Activated naive CD8-positive, alpha-beta T cell treated with anti-CD3 and anti-CD28 coated beads, Interleukin-2, amount 10 ng/mL, durations not matched to agents 7 days and 5 days (primary cell): Measurements from ENCODE around the gene PYGO1. TPM values are rescaled to one million over a fixed set of nuclear protein-coding genes. Genes with fewer than 3 reads are reported as not detected.
A peak's percentile ranks its signal among the peaks of the same experiment; 100 is the strongest.

ENCODE experiments used
- ATAC-seq: fragments of 150-1000 bp; cut with Tn5 transposase; one replicate; pipeline ENCODE4 v1.10.0; 2021; ENCODE audit warnings: low read depth, moderate library complexity
- POLR2A ChIA-PET: fragments of 350-600 bp; sonication (Branson Sonifier 250); formaldehyde crosslinking; loops from one replicate; lab custom pipeline; 2021; ENCODE audit warnings: antibody characterized with exemption; lab: Charles Lee
- DNase-seq: peaks from one replicate; pipeline ENCODE4 v3.0.0; 2021
- H3K27ac Mint-ChIP-seq: one replicate; pipeline ENCODE4 v1.8.0; 2022; ENCODE audit warnings: mild to moderate bottlenecking, mixed read lengths
- H3K27me3 Mint-ChIP-seq: one replicate; pipeline ENCODE4 v1.8.0; 2022; ENCODE audit warnings: mild to moderate bottlenecking, moderate library complexity, mixed read lengths
- H3K36me3 Mint-ChIP-seq: one replicate; pipeline ENCODE4 v1.8.0; 2021; ENCODE audit warnings: mild to moderate bottlenecking, mixed read lengths
- H3K4me1 Mint-ChIP-seq: one replicate; pipeline ENCODE4 v1.8.0; 2021; ENCODE audit warnings: mixed read lengths
- H3K4me3 Mint-ChIP-seq: one replicate; pipeline ENCODE4 v1.8.0; 2022; ENCODE audit warnings: mild to moderate bottlenecking, moderate library complexity, mixed read lengths
- H3K9me3 Mint-ChIP-seq: one replicate; pipeline ENCODE4 v1.8.0; 2021; ENCODE audit warnings: mixed read lengths
- total RNA-seq, 2 experiments: library from RNA; stranded (reverse); gene quantifications; one replicate each; pipeline ENCODE4 v1.2.3, GENCODE V29; 2021

PYGO1 gene
- total RNA-seq, 2 experiments from 2014 or later: not detected

DNA sequence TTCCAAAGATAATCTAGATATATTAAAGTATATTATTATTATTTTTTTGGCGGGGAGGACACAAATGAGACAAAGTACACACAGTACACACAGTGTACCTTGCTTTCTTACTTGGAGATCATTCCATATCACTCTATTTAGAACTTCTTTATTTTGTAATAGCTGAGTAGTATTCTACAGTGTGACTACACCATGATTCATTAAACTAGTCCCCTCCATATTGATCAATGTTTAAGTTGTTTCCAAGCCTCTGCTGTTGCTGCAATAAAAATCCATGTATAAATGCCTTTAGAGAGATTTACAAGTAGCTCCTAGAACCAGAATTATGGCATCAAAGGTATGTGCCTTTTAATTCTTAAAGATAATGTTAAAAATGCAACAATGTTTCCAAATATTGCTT is 38.8 kb downstream of the PYGO1 start:
- ATAC-seq (no peak), DNase-seq (no peak)
- Mint-ChIP-seq H3K27ac (no peak overlapping the region), H3K27me3 (peaks cover 9% of the 10 kb centered on the region), H3K4me1 (no peaks in the 10 kb centered on the region), H3K36me3 (no peaks in the 10 kb centered on the region), H3K9me3 (peaks cover under 1% of the 10 kb centered on the region), H3K4me3 (no peak overlapping the region)
- POLR2A ChIA-PET: no interaction called here

DNA sequence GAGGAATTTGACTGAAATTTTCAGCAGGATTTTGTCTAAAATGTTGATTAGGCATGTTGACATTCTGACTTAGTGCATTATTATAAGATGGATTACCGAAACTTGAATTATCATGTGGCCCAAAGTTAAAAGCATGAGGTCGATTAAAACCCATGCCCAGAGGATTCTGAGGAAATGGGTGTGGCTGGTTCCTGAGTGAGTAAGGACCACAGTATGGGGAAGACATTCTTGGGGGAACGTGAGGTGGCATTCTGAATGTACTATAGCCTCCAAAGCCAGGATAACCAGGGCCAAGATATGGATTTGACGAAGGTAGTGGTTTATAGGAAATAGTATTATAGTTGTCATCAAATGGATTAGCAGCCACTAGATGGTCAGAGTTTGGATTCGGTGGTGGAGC is 41.4 kb downstream of the PYGO1 start:
- peaks cover 19% of the 10 kb centered on the region for H3K27me3 Mint-ChIP-seq
- no peaks in the 10 kb centered on the region for H3K9me3 Mint-ChIP-seq
- DNase-seq (no peak), ATAC-seq (no peak)
- H3K36me3 Mint-ChIP-seq: no peaks in the 10 kb centered on the region
- POLR2A ChIA-PET: no interaction called here
- no peaks in the 10 kb centered on the region for H3K4me1 Mint-ChIP-seq
- no peak overlapping the region for H3K4me3 Mint-ChIP-seq
- no peak overlapping the region for H3K27ac Mint-ChIP-seq

DNA sequence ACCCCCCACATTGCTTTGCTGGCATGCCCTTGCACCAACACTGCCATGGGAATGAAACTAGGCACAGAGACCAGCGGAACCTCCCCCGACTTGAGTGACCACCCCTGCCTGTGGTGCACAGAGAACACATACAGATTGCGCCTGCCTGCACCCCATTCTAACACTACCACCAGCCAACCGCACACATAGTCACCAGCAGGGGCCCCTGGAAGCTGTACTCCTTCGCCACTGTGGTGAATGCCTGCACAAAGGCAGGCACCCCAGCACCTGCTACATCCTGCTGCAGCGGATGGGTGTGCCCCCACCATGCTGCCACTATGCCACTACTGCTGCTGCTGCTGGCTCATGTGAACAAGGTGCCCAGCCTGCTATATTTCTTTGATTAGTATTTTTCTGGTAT is 52.7 kb downstream of the PYGO1 start:
- Mint-ChIP-seq H3K9me3 (no peaks in the 10 kb centered on the region), H3K4me3 (no peak overlapping the region), H3K27me3 (peaks cover 14% of the 10 kb centered on the region), H3K27ac (no peak overlapping the region), H3K4me1 (no peaks in the 10 kb centered on the region), H3K36me3 (no peaks in the 10 kb centered on the region)
- peak; percentile 33 for ATAC-seq
- no peak for DNase-seq
- POLR2A ChIA-PET: no interaction called here

DNA sequence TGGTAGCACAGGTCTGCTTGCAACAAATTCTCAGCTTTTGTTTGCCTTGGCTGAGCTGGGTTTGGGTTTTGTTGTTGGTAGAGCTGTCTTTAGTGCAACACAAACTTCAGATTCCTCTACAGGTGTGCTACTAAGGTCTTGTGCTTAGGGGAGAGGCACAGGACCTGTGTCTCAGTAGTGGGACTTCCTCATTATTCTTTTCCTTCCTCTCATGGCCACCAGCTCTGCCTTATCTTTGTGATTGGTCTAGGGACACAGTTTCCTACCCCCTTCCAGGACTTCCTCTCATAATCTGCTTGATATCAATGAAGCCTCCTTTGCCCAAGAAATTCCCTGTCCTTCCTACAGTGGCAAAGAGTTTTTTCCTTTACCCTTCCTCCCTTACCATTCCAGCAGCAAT is 55.2 kb downstream of the PYGO1 start:
- H3K4me3 Mint-ChIP-seq: no peak overlapping the region
- no peaks in the 10 kb centered on the region for H3K9me3 Mint-ChIP-seq
- H3K27me3 Mint-ChIP-seq: peaks cover 11% of the 10 kb centered on the region
- H3K4me1 Mint-ChIP-seq: no peaks in the 10 kb centered on the region
- POLR2A ChIA-PET: no interaction called here
- ATAC-seq (no peak), DNase-seq (no peak)
- H3K27ac Mint-ChIP-seq: no peak overlapping the region
- H3K36me3 Mint-ChIP-seq: no peaks in the 10 kb centered on the region

DNA sequence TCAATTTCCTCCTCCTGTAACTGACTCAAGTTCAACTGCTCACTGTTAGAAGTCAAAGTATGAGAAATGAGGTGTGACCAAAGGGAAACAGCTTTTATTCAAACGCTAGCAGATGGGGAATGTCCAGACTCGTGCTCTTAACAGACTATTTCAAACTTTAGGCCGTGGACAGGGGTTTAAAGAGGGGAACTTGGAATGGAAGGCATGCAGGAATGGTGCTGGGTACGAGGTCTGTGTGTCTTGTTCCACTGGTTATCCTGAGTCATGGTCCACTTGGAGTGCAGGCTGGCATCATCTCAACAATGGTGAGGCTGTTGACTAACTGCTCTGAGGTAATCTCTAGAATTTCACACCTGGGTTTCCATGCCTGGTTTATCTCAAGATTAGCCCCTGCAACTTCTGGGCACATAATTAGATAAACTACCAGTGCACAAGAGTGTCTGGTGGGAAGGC is 57.3 kb downstream of the PYGO1 start:
- no peak for ATAC-seq
- H3K4me1 Mint-ChIP-seq: peaks cover 2% of the 10 kb centered on the region
- H3K9me3 Mint-ChIP-seq: no peaks in the 10 kb centered on the region
- POLR2A ChIA-PET: no interaction called here
- DNase-seq: no peak
- H3K36me3 Mint-ChIP-seq: no peaks in the 10 kb centered on the region
- no peak overlapping the region for H3K4me3 Mint-ChIP-seq
- peaks cover 9% of the 10 kb centered on the region for H3K27me3 Mint-ChIP-seq
- no peak overlapping the region for H3K27ac Mint-ChIP-seq

DNA sequence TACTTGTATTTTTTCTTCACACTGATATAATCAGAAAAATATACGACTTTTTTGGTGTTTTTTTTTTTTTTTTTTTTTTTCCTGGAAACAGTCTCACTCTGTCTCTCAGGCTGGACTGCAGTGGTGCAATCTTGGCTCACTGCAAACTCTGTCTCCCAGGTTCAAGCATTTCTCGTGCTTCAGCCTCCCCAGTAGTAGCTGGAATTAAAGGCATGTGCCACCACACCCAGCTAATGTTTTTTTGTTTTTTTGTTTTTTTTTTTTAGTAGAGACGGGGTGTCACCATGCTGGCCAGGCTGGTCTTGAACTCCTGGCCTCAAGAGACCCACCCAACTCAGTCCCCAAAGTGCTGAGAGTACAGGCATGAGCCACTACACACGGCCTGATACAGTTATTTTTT is 59.3 kb downstream of the PYGO1 start:
- POLR2A ChIA-PET: no interaction called here

DNA sequence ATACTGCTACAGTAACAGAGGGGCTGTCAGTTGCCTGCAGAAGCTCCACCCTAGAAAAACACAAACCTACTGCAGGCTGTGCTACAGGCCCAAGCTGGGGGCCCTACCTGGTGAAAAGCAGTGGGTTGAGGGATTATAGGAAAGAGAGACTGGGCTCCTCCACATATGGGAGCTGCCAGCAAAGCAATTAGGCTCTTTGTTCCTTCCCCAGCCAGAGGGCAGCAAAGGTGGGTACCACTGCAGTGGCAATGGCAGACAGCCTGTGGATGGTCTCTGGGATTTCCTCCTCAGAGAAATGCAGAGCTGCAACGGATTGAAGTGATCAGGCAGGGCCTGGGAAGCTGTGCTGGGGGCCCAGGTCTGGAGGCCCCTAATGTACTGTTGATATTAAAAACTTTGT is 61.0 kb downstream of the PYGO1 start:
- POLR2A ChIA-PET: no interaction called here
- peaks cover 2% of the 10 kb centered on the region for H3K4me1 Mint-ChIP-seq
- no peak overlapping the region for H3K4me3 Mint-ChIP-seq
- no peaks in the 10 kb centered on the region for H3K36me3 Mint-ChIP-seq
- DNase-seq: no peak
- H3K9me3 Mint-ChIP-seq: no peaks in the 10 kb centered on the region
- H3K27me3 Mint-ChIP-seq: peaks cover 27% of the 10 kb centered on the region
- no peak for ATAC-seq
- no peak overlapping the region for H3K27ac Mint-ChIP-seq

More for the DNA sequence above, 59.3 kb downstream of the PYGO1 start:
- ATAC-seq: no peak
- Mint-ChIP-seq H3K4me1 (peaks cover 2% of the 10 kb centered on the region), H3K4me3 (no peak overlapping the region), H3K9me3 (no peaks in the 10 kb centered on the region), H3K36me3 (no peaks in the 10 kb centered on the region), H3K27me3 (peaks cover 18% of the 10 kb centered on the region), H3K27ac (no peak overlapping the region)
- DNase-seq: no peak

DNA sequence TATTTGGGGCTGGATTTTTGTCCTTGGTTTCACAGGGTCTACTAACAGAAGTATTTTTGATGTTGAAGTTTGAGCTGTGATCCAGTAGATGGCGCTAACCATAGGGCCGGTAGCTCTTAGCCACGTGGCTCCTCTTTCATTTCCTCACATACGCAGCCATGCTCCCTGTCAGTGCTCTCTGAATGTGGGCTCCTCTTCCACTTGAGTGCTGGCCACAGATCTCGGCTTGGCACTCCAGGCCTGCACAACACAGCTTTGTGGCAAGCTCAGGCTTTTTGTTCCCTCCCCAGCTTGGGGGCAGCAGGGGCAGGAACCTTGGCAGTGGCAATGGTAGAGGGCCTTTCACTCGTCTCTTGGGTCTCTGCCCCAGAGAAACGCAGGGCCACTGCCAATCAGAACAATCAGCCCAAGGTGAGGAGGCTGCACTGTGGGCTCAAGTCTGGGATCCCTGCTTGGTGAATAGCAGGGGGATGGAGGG is 61.5 kb downstream of the PYGO1 start:
- no peak for DNase-seq
- POLR2A ChIA-PET: interaction anchor here (0.6 kb wide), 2 partner anchors 26 to 83 kb away, joined by 3 to 4 read pairs; no protein-coding TSS in a partner anchor
- peak; percentile 58 for ATAC-seq

DNA sequence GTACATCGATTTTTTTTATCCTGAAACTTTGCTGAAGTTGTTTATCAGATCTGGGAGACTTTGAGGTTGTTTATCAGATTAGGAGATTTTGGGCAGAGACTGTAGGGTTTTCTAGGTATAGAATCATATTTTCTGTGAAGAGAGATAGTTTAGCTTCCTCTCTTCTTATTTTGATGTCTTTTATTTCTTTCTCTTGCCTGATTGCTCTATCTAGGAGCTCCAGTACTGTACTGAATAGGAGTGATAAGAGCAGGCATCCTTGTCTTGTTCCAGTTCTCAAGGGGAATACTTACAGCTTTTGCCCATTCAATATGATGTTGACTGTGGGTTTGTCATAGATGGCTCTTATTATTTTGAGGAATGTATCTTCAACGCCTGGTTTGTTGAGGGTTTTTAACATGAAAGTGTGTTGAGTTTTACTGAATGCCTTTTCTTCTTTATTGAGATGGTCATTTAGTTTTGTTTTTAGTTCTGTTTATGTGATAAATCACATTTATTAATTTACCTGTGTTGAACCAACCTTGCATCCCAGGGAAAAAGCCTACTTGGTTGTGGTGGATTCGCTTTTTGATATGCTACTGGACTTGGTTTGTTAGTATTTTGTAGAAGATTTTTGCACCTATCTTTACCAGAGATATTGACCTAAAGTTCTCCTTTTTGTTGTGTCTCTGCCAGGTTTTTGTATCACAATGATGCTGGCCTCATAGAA is 65.2 kb downstream of the PYGO1 start:
- DNase-seq: no peak
- peaks cover 2% of the 10 kb centered on the region for H3K4me1 Mint-ChIP-seq
- no peak for ATAC-seq
- H3K9me3 Mint-ChIP-seq: no peaks in the 10 kb centered on the region
- no peak overlapping the region for H3K27ac Mint-ChIP-seq
- no peaks in the 10 kb centered on the region for H3K36me3 Mint-ChIP-seq
- H3K27me3 Mint-ChIP-seq: peaks cover 41% of the 10 kb centered on the region
- no peak overlapping the region for H3K4me3 Mint-ChIP-seq
- POLR2A ChIA-PET: no interaction called here

More for the DNA sequence above, 61.5 kb downstream of the PYGO1 start:
- peaks cover 2% of the 10 kb centered on the region for H3K4me1 Mint-ChIP-seq
- no peak overlapping the region for H3K27ac Mint-ChIP-seq
- no peaks in the 10 kb centered on the region for H3K9me3 Mint-ChIP-seq
- H3K36me3 Mint-ChIP-seq: no peaks in the 10 kb centered on the region
- no peak overlapping the region for H3K4me3 Mint-ChIP-seq
- H3K27me3 Mint-ChIP-seq: peaks cover 31% of the 10 kb centered on the region

DNA sequence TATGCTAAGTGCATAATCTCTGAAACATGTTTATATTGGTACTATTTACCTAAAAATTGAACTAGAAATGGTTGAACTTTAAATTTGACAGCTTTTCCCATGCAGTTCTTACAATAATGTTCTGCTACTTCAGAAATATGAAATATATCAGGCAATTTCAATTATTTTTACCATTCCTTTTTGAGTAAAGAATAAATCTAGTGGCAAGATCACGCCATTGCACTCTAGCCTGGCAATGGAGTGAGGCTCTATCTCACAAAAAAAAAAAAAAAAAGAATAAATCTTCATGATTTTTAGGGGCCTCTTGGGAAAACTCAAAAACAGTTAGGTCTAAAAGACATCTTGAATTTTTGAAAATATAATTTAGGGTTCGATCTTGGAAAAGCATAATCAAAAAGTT is 69.5 kb downstream of the PYGO1 start:
- no peak overlapping the region for H3K4me3 Mint-ChIP-seq
- H3K27ac Mint-ChIP-seq: no peak overlapping the region
- POLR2A ChIA-PET: no interaction called here
- peaks cover 27% of the 10 kb centered on the region for H3K27me3 Mint-ChIP-seq
- H3K9me3 Mint-ChIP-seq: no peaks in the 10 kb centered on the region
- no peaks in the 10 kb centered on the region for H3K4me1 Mint-ChIP-seq
- no peaks in the 10 kb centered on the region for H3K36me3 Mint-ChIP-seq
- DNase-seq: no peak
- ATAC-seq: no peak

DNA sequence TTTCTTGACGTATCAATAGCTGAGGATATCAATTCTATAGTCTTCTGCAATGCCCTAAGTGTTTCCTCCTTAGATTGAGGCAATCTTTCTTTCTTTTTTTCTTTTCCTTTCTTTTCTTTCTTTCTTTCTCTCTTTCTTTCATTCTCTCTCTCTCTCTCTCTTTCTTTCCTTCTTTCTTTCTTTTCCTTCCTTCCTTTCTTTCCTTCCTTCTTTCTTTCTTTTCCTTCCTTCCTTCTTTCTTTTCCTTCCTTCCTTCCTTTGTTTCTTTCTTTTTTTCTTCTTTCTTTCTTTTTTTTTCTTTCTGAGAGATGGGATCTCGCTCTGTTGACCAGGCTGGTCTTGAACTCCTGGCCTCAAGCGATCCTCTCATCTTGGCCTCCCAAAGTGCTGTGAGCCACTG is 70.1 kb downstream of the PYGO1 start:
- Mint-ChIP-seq H3K36me3 (no peaks in the 10 kb centered on the region), H3K27me3 (peaks cover 23% of the 10 kb centered on the region)
- POLR2A ChIA-PET: no interaction called here

DNA sequence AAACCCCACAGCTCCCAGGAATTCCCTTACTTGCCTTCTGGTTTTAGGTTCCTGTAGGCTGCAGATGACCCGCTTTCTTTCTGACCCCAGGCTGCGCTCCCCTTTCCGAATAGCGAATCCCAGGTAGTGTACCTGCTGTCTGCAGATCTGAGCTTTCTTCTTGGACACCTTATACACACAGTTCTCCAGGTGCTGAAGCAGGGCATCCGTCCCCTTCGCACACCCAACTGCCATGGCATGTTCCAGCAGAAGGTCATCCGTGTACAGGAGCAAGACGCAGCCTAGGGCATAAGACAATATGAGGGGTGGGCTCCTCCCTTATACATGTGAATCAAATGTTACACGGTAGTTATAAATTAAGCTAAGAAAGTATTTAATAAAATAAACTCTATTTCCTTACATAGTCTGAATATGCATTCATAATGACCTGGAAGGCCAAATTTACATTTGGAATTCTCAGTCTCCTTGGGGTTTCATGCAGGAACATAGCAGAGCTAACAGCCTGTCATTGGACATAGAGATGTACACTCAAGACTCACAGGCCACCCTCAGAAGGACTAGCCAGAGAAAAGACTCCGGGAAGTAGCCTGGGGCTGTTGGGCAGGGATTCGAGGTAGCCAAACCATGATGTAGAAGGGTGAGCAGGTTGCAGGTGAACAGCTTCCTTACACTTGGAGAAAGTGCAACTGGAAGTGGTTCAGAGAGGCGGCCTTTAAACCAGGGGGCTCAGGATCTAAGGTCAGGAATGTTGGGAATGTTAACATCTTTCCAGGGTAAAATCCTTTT is 72.0 kb downstream of the PYGO1 start:
- H3K4me1 Mint-ChIP-seq: no peaks in the 10 kb centered on the region

More for the DNA sequence above, 70.1 kb downstream of the PYGO1 start:
- no peak for ATAC-seq
- no peak for DNase-seq
- no peak overlapping the region for H3K27ac Mint-ChIP-seq
- no peaks in the 10 kb centered on the region for H3K4me1 Mint-ChIP-seq
- H3K4me3 Mint-ChIP-seq: no peak overlapping the region
- H3K9me3 Mint-ChIP-seq: no peaks in the 10 kb centered on the region

DNA sequence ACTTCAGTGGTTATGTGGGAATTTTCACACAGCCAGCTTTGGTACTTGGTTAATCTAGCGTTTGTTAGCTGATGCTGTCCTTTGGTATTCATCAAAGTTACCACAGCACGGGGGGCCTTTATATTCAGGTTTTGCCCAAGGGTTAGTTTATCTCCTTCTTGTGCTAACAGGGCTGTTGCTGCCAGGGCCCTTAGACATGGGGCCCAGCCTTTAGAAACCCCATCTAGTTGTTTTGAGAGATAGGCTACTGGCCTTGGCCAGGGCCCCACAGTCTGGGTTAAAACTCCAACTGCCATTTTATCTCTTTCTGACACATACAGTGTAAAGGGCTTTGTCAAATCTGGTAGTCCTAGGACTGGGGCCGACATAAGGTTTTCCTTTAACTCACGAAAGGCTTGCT is 72.7 kb downstream of the PYGO1 start:
- Mint-ChIP-seq H3K27me3 (peaks cover 8% of the 10 kb centered on the region), H3K4me3 (no peak overlapping the region), H3K36me3 (no peaks in the 10 kb centered on the region), H3K4me1 (no peaks in the 10 kb centered on the region), H3K27ac (no peak overlapping the region), H3K9me3 (no peaks in the 10 kb centered on the region)
- ATAC-seq: no peak
- DNase-seq: no peak
- POLR2A ChIA-PET: no interaction called here

More for the DNA sequence above, 72.0 kb downstream of the PYGO1 start:
- POLR2A ChIA-PET: interaction anchor here (0.7 kb wide), 1 partner anchor 520 kb away, joined by 3 read pairs; no protein-coding TSS in a partner anchor
- no peak overlapping the region for H3K27ac Mint-ChIP-seq
- DNase-seq: no peak
- H3K4me3 Mint-ChIP-seq: no peak overlapping the region
- no peaks in the 10 kb centered on the region for H3K9me3 Mint-ChIP-seq
- peaks cover 8% of the 10 kb centered on the region for H3K27me3 Mint-ChIP-seq
- no peaks in the 10 kb centered on the region for H3K36me3 Mint-ChIP-seq
- no peak for ATAC-seq
